HepG2 (cell line): ENCODE measurements around the gene CERS6. TPM values are rescaled to one million over a fixed set of nuclear protein-coding genes. Genes with fewer than 3 reads are reported as not detected.

Experiments used
- ATAC-seq: fragments of 200-7000 bp; cut with Tn5 transposase; 3 replicates; pipeline ENCODE4 v1.9.1; 2020; ENCODE audit warnings: mild to moderate bottlenecking, moderate library complexity
- BruUV-seq: library from RNA; stranded (reverse); fragments of 400-500 nt; replicated peaks from 2 replicates; lab custom pipeline; 2021; lab: Mats Ljungman, UMichigan
- CTCF ChIA-PET: fragments of 300-600 bp; formaldehyde crosslinking; extraction: SDS; loops from one replicate; lab custom pipeline; 2021; ENCODE audit warnings: low total read pairs, inconsistent platforms, low intra/inter-chr PET ratio; lab: Yijun Ruan, JAX
- POLR2A ChIA-PET: fragments of 350-600 bp; sonication (Branson Sonifier 250); formaldehyde crosslinking; loops from one replicate; lab custom pipeline; 2020; ENCODE audit warnings: antibody characterized with exemption, inconsistent platforms; lab: Yijun Ruan, JAX
- DNase-seq: peaks from one replicate; pipeline ENCODE4 v3.0.0-alpha.2; 2015; ENCODE audit warnings: low spot score
- FAIRE-seq: peaks from 3 replicates; lab custom pipeline; 2011; peaks lifted over from hg19 to GRCh38; lab: Jason Lieb, UNC
- H2AFZ ChIP-seq: one replicate; pipeline ENCODE4 v1.6.1; 2011; ENCODE audit warnings: low read length, inconsistent platforms
- H3K27ac ChIP-seq: fragments of 300-600 bp; 3 replicates; pipeline ENCODE4 v1.8.0; 2011; ENCODE audit warnings: mixed run types, mild to moderate bottlenecking, mixed read lengths, low read length, inconsistent platforms; ENCODE audit not compliant: insufficient read depth; ENCODE audit errors: extremely low read length
- H3K27me3 ChIP-seq, 2 experiments: fragments of 200-600 bp in 1 of 2; 2 replicates in 1 of 2; 3 replicates in 1 of 2; pipeline versions ENCODE4 v1.6.0 to v1.8.0; 2011; ENCODE audit warnings: low read length in 2 of 2, mild to moderate bottlenecking in 2 of 2, moderate library complexity in 2 of 2, inconsistent platforms in 1 of 2; ENCODE audit not compliant: insufficient read depth in 2 of 2, control insufficient read depth in 1 of 2
- H3K36me3 ChIP-seq, 2 experiments: fragments of 200-600 bp in 1 of 2; replicated peaks in 1 of 2; 2 replicates in 1 of 2; 3 replicates in 1 of 2; pipeline versions ENCODE4 v1.5.1 to v1.8.0; 2011; ENCODE audit warnings: low read length in 2 of 2, inconsistent platforms in 1 of 2; ENCODE audit not compliant: insufficient read depth in 2 of 2, control insufficient read depth in 1 of 2
- H3K4me1 ChIP-seq: 2 replicates; pipeline ENCODE4 v1.5.1; 2012; ENCODE audit warnings: low read length, inconsistent platforms; ENCODE audit not compliant: insufficient read depth
- H3K4me2 ChIP-seq: 2 replicates; pipeline ENCODE4 v1.6.0; 2011; ENCODE audit warnings: low read depth, low read length, inconsistent platforms
- H3K4me3 ChIP-seq, 3 experiments: fragments of 200-600 bp in 1 of 3; sonication (generic), shearing (Covaris generic) in 1 of 3; replicated peaks in 1 of 3; 2 replicates each; pipeline ENCODE4 v1.5.1; 2011 to 2016; ENCODE audit warnings: low read length in 3 of 3, inconsistent platforms in 2 of 3, low read depth in 2 of 3, mild to moderate bottlenecking in 2 of 3, control low read depth in 1 of 3, mixed read lengths in 1 of 3; ENCODE audit not compliant: insufficient read depth in 1 of 3
- H3K79me2 ChIP-seq: one replicate; pipeline ENCODE4 v1.6.1; 2011; ENCODE audit warnings: low read length, inconsistent platforms; ENCODE audit not compliant: insufficient read depth
- H3K9ac ChIP-seq: 2 replicates; pipeline ENCODE4 v1.6.0; 2011; ENCODE audit warnings: mild to moderate bottlenecking, low read depth, low read length, inconsistent platforms; ENCODE audit not compliant: insufficient read depth
- H3K9me3 ChIP-seq: 2 replicates; pipeline ENCODE4 v1.5.1; 2012; ENCODE audit warnings: mild to moderate bottlenecking, low read length
- H4K20me1 ChIP-seq: 2 replicates; pipeline ENCODE4 v1.6.0; 2011; ENCODE audit warnings: inconsistent platforms, mild to moderate bottlenecking, low read length, moderate library complexity; ENCODE audit not compliant: insufficient read depth
- AKAP8 ChIP-seq: sonication (generic); formaldehyde crosslinking; IDR thresholded peaks from 2 replicates; pipeline ENCODE4 v1.5.1; 2020; ENCODE audit warnings: mild to moderate bottlenecking, missing genetic modification reagents
- BRCA1 ChIP-seq: sonication (generic); formaldehyde crosslinking; IDR thresholded peaks from 2 replicates; pipeline ENCODE4 v1.4.0; 2020; ENCODE audit warnings: missing genetic modification reagents
- CBX2 ChIP-seq, 2 experiments: fragments of 200-600 bp in 1 of 2; sonication (generic); formaldehyde crosslinking in 1 of 2; IDR thresholded peaks; 2 replicates each; pipeline versions ENCODE4 v1.7.0 to v1.8.1; 2018 to 2022; ENCODE audit warnings: low read depth in 2 of 2, low read length in 1 of 2, mild to moderate bottlenecking in 1 of 2, missing genetic modification reagents in 1 of 2
- CEBPG ChIP-seq: IDR thresholded peaks from 2 replicates; pipeline ENCODE4 v1.6.1; 2016
- ETV6 ChIP-seq: sonication (generic); formaldehyde crosslinking; conservative IDR thresholded peaks from 2 replicates; pipeline ENCODE4 v1.4.0; 2020; ENCODE audit warnings: missing genetic modification reagents
- MLLT10 ChIP-seq: sonication (generic); formaldehyde crosslinking; IDR thresholded peaks from 2 replicates; pipeline ENCODE4 v1.4.0; 2020; ENCODE audit warnings: missing genetic modification reagents
- RORA ChIP-seq: sonication (generic); formaldehyde crosslinking; IDR thresholded peaks from 2 replicates; pipeline ENCODE4 v1.5.0; 2020; ENCODE audit warnings: mild to moderate bottlenecking, missing genetic modification reagents, moderate library complexity
- SIN3A ChIP-seq: IDR thresholded peaks from 2 replicates; pipeline ENCODE4 v1.6.1; 2011; ENCODE audit warnings: low read depth, mild to moderate bottlenecking, control low read depth, low read length, borderline replicate concordance
- ZNF468 ChIP-seq: sonication (generic); formaldehyde crosslinking; IDR thresholded peaks from 2 replicates; pipeline ENCODE4 v1.8.0; 2022; ENCODE audit warnings: mild to moderate bottlenecking, moderate library complexity, missing genetic modification reagents
- ZNF619 ChIP-seq: sonication (generic); formaldehyde crosslinking; IDR thresholded peaks from 2 replicates; pipeline ENCODE4 v1.4.0; 2020; ENCODE audit warnings: mild to moderate bottlenecking, missing genetic modification reagents
- ZSCAN12 ChIP-seq: sonication (generic); formaldehyde crosslinking; IDR thresholded peaks from 2 replicates; pipeline ENCODE4 v1.9.0; 2021; ENCODE audit warnings: mild to moderate bottlenecking, missing genetic modification reagents
- WGBS: methylation state at CpG from one replicate; pipeline ENCODE4 v1.1.6; 2017; ENCODE audit warnings: low lambda C conversion rate; 5-methylcytosine and 5-hydroxymethylcytosine counted together
- in situ Hi-C: cut with HindIII; loops from 2 replicates; pipeline ENCODE4 v1.10.0; 2017; ENCODE audit warnings: low pct_unique_long_range_greater_than_20kb; ENCODE audit not compliant: extremely low pct_ligation_motif_present
- intact Hi-C: fragments of 100-400 bp; cut with micrococcal nuclease; formaldehyde crosslinking; loops from one replicate; pipeline ENCODE4 v1.10.0; 2022; ENCODE audit not compliant: unreplicated experiment
- polyA plus RNA-seq, 8 experiments: library from polyadenylated mRNA; depleted of rRNA in 3 of 8; stranded (reverse) in 7 of 8; unstranded in 1 of 8; fragments of >200 nt; fragmentation: Illumina TruSeq in 4 of 8; extraction: Trizol in 4 of 8; gene quantifications; 2 replicates each; pipeline versions ENCODE4 v1.2.1 to v1.2.3, GENCODE V29; 2011 to 2016; ENCODE audit warnings: low read depth in 4 of 8, missing spikeins in 1 of 8, mixed read lengths in 1 of 8; ENCODE audit not compliant: insufficient read depth in 1 of 8
- total RNA-seq, 5 experiments: library from RNA; depleted of rRNA; stranded (reverse); fragments of >200 nt; fragmentation: Illumina TruSeq; extraction: Trizol; gene quantifications; 2 replicates each; pipeline ENCODE4 v1.2.3, GENCODE V29; 2016; ENCODE audit warnings: low read depth in 1 of 5
- TF ChIP-seq, protein P1 (sequence below): IDR thresholded peaks from 2 replicates; pipeline ENCODE4 v1.4.0; 2020; ENCODE audit warnings: mild to moderate bottlenecking, missing genetic modification reagents
- TF ChIP-seq, protein P2 (sequence below): IDR thresholded peaks from 2 replicates; pipeline ENCODE4 v1.6.1; 2016; ENCODE audit warnings: missing compliant biosample characterization, missing genetic modification reagents, borderline replicate concordance

Gene CERS6
- total and polyA plus RNA-seq, 2 of the 13 experiments (the other 11 are each of a cell fraction or from before 2014, with no cell fraction given) = 10.1 to 20.3 TPM

DNA sequence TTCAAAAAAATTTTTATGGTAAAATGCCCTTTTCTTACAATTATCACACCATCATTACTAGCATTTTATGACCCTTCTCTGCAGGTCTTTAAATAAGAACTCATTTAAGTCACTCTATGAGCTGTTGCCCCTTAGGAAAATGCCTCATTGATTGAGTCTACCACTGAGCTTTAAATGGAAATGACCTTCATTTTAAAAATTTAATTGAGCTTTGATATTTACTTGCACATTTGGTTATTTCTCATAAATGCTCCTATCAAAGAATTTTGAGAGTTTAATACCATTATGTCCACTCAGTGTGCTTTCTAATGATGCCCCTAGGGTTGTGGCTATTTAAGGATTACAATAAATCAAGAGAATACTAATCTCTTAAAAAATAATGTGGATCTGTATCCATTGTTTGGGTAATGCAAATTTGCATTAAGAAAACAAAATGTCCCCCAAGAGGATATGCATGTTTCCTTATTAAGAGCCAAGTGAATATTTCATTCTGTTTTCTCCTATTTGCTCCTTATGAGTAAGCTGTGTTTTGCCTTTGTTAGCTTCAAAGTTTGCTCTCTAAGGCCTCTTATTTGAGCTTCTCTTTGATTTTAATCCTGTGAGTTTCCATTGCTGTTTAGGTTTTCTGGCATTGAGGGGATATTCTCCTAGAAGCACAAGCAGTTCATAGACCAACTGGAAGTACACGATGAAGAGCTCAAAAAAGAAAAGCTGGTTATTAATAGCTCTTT, 69.8 kb downstream of the CERS6 start:
- POLR2A ChIA-PET = no interaction called here
- WGBS = 60% methylated on average over 1 of the region's 1 CpG

More for the DNA sequence above, 69.8 kb downstream of the CERS6 start:
- in situ Hi-C loops = no loop called here
- intact Hi-C loops = no loop called here
- DNase-seq (no peak), FAIRE-seq (no peak), ATAC-seq (no peak)
- H3K9ac ChIP-seq = no peak overlapping the region
- no peaks in the 10 kb centered on the region for H4K20me1 ChIP-seq
- no peaks in the 10 kb centered on the region for H3K36me3 ChIP-seq
- TF ChIP-seq AKAP8 (CRISPR knock-in tag) (no peak), CBX2 (IDR thresholded peaks at IDR 0.05; ENCODE audit: low read depth, low read length) (no peak), CBX2 (CRISPR knock-in tag; IDR thresholded peaks at IDR 0.05; ENCODE audit: low read depth) (no peak), MLLT10 (no peak), ZSCAN12 (CRISPR knock-in tag) (no peak), CEBPG (CRISPR knock-in tag) (no peak), ZNF468 (no peak), BRCA1 (CRISPR knock-in tag) (no peak), RORA (no peak), SIN3A (no peak), ZNF619 (CRISPR knock-in tag) (no peak), ETV6 (no peak)
- TF ChIP-seq, protein P1, sequence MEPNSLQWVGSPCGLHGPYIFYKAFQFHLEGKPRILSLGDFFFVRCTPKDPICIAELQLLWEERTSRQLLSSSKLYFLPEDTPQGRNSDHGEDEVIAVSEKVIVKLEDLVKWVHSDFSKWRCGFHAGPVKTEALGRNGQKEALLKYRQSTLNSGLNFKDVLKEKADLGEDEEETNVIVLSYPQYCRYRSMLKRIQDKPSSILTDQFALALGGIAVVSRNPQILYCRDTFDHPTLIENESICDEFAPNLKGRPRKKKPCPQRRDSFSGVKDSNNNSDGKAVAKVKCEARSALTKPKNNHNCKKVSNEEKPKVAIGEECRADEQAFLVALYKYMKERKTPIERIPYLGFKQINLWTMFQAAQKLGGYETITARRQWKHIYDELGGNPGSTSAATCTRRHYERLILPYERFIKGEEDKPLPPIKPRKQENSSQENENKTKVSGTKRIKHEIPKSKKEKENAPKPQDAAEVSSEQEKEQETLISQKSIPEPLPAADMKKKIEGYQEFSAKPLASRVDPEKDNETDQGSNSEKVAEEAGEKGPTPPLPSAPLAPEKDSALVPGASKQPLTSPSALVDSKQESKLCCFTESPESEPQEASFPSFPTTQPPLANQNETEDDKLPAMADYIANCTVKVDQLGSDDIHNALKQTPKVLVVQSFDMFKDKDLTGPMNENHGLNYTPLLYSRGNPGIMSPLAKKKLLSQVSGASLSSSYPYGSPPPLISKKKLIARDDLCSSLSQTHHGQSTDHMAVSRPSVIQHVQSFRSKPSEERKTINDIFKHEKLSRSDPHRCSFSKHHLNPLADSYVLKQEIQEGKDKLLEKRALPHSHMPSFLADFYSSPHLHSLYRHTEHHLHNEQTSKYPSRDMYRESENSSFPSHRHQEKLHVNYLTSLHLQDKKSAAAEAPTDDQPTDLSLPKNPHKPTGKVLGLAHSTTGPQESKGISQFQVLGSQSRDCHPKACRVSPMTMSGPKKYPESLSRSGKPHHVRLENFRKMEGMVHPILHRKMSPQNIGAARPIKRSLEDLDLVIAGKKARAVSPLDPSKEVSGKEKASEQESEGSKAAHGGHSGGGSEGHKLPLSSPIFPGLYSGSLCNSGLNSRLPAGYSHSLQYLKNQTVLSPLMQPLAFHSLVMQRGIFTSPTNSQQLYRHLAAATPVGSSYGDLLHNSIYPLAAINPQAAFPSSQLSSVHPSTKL (CRISPR knock-in tag) = no peak
- TF ChIP-seq, protein P2, sequence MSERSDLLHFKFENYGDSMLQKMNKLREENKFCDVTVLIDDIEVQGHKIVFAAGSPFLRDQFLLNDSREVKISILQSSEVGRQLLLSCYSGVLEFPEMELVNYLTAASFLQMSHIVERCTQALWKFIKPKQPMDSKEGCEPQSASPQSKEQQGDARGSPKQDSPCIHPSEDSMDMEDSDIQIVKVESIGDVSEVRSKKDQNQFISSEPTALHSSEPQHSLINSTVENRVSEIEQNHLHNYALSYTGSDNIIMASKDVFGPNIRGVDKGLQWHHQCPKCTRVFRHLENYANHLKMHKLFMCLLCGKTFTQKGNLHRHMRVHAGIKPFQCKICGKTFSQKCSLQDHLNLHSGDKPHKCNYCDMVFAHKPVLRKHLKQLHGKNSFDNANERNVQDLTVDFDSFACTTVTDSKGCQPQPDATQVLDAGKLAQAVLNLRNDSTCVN (CRISPR knock-in tag) = no peak
- peaks cover 38% of the 10 kb centered on the region for H3K79me2 ChIP-seq
- CTCF ChIA-PET = no interaction called here
- no peaks in the 10 kb centered on the region for H3K9me3 ChIP-seq
- H3K4me1 ChIP-seq = peaks cover 9% of the 10 kb centered on the region; the same call in 1 of the 2 replicates
- H3K4me3 ChIP-seq = no peak overlapping the region
- H3K4me2 ChIP-seq = no peak overlapping the region
- H2AFZ ChIP-seq = no peak overlapping the region
- no peaks in the 10 kb centered on the region for H3K27me3 ChIP-seq
- no TSS peak for BruUV-seq
- H3K27ac ChIP-seq = no peak overlapping the region
